Ovary (tissue), 3 donors: ENCODE measurements around the gene ATF7.

Source experiments
- CTCF ChIP-seq, 3 donors: fragments of 450-650 bp in 2 of 3; fragments of 200-600 bp in 1 of 3; IDR thresholded peaks; one replicate each; pipeline versions ENCODE4 v1.5.1 to v1.8.0; 2016 to 2022; ENCODE audit warnings: antibody characterized with exemption in 3 of 3, mild to moderate bottlenecking in 1 of 3
- POLR2A ChIP-seq: fragments of 450-650 bp; IDR thresholded peaks from one replicate; pipeline ENCODE4 v1.6.1; 2017; ENCODE audit warnings: antibody characterized with exemption, mild to moderate bottlenecking, moderate library complexity
- donor health status: DM: no; HTN: no; CAD: no.

GRCh38 chr12:53613821-53614220 is 12.4 kb downstream of the ATF7 start:
- TF ChIP-seq CTCF (IDR thresholded peaks at IDR 0.05) (no peak), POLR2A (no peak)
